Skeletal muscle satellite cell (primary cell): ENCODE results near the gene TTC21A.

Experiments
- H3K27me3 ChIP-seq: 2 replicates; pipeline ENCODE4 v1.7.0; 2013; ENCODE audit warnings: low read length; ENCODE audit not compliant: control insufficient read depth, insufficient read depth
- H3K36me3 ChIP-seq: 2 replicates; pipeline ENCODE4 v1.7.0; 2013; ENCODE audit warnings: mild to moderate bottlenecking, control low read depth, low read length; ENCODE audit not compliant: insufficient read depth
- H3K4me1 ChIP-seq: 2 replicates; pipeline ENCODE4 v1.7.0; 2013; ENCODE audit warnings: low read length; ENCODE audit not compliant: control insufficient read depth, insufficient read depth
- H3K4me2 ChIP-seq: 2 replicates; pipeline ENCODE4 v1.7.0; 2013; ENCODE audit warnings: mild to moderate bottlenecking, low read length
- H3K4me3 ChIP-seq: 2 replicates; pipeline ENCODE4 v1.7.0; 2013; ENCODE audit warnings: low read length
- H3K9ac ChIP-seq: 2 replicates; pipeline ENCODE4 v1.7.0; 2013; ENCODE audit warnings: mild to moderate bottlenecking, low read depth, low read length, moderate library complexity
- H3K9me3 ChIP-seq: replicated peaks from 2 replicates; pipeline ENCODE4 v1.7.0; 2013; ENCODE audit warnings: mild to moderate bottlenecking, control low read depth, low read length

The TTC21A gene

DNA sequence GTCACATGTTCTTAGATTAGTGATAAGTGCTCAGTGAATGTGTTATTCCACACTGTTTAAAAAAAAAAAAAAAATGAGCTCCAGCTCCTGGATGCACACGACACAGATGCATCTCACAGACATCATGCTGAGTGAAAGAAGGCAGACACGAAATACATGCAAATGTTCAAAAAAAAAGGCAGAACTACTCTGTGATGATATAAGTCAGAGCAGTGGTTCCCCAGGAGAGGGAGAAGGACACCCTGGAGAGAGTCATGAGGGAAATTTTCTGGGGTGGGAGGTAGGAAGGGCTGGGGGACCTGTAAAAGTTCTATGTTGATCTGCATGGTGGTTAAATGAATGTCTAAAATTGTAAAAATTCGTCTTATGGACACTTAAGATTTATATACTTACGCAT is 41.6 kb downstream of the TTC21A start:
- Histone ChIP-seq H3K4me1 (peaks cover 63% of the 10 kb centered on the region), H3K9ac (peak overlapping the region; percentile 68), H3K4me3 (no peak overlapping the region), H3K36me3 (peaks cover 25% of the 10 kb centered on the region), H3K27me3 (no peaks in the 10 kb centered on the region), H3K4me2 (peak overlapping the region; percentile 77), H3K9me3 (no peaks in the 10 kb centered on the region)

DNA sequence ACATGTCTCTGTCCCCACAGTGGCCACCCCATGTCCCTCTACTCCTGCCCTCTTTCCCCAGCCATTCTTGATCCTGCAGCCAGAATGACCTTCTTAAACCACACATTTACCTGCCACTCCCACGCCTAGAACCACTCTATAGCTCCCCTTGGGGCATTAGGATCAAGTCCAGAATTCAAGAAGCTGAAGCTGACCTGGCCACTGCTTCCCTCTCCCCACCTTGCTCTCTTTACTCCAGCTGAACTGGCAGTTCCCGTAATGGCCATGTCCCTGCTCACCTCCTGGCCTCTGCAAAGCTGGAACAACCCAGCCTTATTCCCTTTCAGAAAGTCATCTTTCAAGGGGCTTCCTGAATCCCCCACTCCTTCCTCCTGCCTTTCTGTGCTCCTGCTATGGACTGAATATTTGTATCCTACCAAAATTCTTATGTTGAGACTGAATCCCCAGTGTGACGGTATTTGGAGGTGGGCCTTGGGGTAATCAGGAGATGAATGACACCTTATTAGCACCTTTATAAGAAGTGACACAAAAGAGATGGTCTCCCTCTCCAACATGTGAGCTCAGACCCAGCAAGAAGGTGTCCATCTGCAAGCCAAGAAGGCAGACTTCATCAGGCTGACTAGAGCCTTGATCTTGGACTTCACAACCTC is 42.1 kb downstream of the TTC21A start:
- peak overlapping the region; percentile 95 for H3K9ac ChIP-seq
- peak overlapping the region; percentile 81 for H3K4me2 ChIP-seq
- H3K36me3 ChIP-seq = peaks cover 19% of the 10 kb centered on the region
- peak overlapping the region; percentile 92 for H3K4me3 ChIP-seq
- H3K27me3 ChIP-seq = no peaks in the 10 kb centered on the region
- H3K9me3 ChIP-seq = no peaks in the 10 kb centered on the region
- H3K4me1 ChIP-seq = peaks cover 63% of the 10 kb centered on the region

DNA sequence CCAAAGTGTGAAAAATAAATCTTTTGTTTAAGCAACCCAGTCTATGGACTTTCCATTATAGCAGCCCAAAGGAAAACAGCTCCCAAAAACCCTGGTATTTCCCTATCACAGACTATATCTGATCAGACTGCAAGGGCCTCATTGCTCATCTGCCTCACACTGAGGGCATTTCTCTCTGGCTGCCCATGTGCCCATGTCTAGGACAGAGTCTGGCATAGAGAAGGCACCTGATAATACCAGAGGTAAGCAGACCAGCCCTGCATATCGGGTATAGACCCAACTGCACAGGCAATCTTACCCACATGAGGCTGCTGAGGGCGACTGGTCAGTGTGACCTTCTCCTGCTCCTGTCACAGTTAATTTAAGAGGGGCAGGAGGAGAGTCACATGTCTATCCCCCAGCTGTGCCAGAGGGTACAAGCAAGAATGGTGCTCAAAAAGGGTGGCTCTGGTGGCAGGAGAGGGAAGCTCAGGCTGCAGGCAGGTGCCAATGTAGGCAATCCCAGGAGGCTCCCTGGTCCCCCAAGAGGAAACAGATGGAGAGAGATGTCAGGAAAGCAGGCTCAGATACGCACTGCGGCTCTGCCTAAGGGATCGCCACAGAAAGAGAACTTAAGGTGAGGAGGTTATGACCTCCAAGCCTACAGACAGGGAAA is 42.8 kb downstream of the TTC21A start:
- Histone ChIP-seq H3K27me3 (no peaks in the 10 kb centered on the region), H3K36me3 (peaks cover 13% of the 10 kb centered on the region), H3K4me2 (peak overlapping the region; percentile 81), H3K9me3 (no peaks in the 10 kb centered on the region), H3K9ac (peak overlapping the region; percentile 95), H3K4me1 (peaks cover 63% of the 10 kb centered on the region), H3K4me3 (peak overlapping the region; percentile 92)

DNA sequence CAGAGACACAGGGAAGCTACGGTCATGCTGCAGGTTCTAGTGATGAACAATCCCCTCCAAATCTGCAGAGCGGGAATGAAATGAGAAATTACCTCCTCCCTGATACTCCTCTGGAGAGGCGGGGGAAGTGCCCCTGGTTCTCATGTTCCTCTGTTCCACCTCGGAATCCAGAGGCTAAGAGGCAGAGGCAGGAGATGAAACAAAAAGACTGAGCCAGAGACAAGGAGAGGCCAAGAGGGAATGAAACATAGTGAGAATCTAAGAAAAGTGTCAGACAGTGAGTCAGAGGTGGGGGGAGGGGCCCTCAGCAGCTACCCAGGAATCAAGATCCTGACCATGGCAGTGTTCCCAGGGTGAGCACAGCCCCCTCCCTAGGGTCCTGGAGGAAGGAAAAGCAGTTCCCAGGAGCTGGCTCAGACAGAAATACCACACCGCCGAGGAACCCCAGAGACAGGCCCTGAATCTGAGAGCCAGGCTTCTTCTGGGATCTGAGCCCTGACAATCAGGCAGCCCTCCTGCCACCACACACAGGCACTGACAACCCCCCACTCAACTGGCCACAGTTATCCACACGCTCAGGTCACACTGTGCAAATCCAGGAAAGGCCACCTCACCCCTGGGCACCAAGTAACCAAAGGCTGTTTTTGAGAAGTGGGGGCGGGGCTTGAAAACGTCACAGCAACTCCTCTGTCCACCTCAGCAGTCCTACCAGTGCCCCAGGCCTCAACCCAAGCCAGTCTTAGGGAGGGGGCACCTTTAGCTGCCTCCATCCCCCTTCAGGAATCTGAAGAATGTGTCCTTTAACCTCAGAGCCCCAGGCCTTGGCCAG is 43.5 kb downstream of the TTC21A start:
- Histone ChIP-seq H3K4me1 (peaks cover 61% of the 10 kb centered on the region), H3K27me3 (no peaks in the 10 kb centered on the region), H3K9ac (peak overlapping the region; percentile 95), H3K36me3 (peaks cover 5% of the 10 kb centered on the region), H3K9me3 (no peaks in the 10 kb centered on the region), H3K4me2 (peak overlapping the region; percentile 81), H3K4me3 (peak overlapping the region; percentile 92)

DNA sequence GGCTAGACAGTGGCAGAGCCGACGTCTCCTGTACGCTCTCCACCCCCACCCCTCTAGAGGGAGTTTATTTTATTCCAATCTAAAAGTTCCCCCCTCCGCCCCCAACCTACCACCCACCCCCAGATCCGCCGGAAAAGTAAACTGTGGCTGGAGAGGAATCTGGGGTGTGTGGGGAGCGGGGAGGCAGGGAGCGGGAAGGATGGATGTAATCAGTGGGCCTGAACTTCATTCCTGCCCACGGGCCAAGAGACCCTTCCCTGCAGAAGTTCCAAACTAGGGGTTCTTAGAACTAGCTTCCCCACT is 46.4 kb downstream of the TTC21A start:
- no peaks in the 10 kb centered on the region for H3K27me3 ChIP-seq
- H3K9me3 ChIP-seq = no peaks in the 10 kb centered on the region
- H3K9ac ChIP-seq = peak overlapping the region; percentile 35
- peak overlapping the region; percentile 66 for H3K4me2 ChIP-seq
- H3K4me1 ChIP-seq = peaks cover 33% of the 10 kb centered on the region
- H3K4me3 ChIP-seq = peak overlapping the region; percentile 92
- H3K36me3 ChIP-seq = no peaks in the 10 kb centered on the region

DNA sequence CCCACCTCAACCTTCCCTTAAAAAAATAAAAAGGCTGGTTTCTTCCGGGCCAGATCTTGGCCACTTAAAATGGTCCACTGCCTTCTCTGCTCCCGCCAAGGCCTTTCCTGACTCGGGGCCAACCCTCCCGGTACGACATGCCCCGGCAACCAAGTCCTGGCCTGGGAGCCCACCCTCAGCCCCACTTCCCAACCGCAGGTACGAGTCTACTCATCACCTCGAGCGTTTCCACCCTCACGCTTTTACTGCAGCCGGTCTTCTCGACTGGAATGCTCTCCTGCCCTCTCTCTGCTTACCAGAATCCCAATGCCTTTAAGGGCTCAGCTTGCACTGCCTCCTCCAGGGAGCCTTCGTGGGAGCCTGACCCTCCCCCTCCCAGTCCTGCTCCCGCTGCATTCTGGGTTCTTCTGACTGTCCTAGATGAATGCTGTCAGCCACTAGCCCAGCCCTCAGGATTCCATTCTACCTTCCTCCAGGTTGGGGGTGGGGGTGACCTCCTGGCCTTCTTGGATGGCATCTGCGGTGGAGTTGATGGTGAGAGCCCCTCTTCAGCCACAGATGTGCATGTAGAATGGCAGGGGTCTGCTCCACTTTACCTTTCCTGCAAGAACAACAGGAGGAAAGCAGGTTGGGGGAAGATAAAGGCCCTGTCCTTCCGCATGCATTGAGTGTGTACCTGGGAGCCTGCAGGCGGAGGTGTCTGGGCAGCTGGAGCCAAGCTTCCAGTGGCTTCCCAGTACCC is 47.0 kb downstream of the TTC21A start:
- H3K9ac ChIP-seq = no peak overlapping the region
- H3K4me1 ChIP-seq = peaks cover 28% of the 10 kb centered on the region
- no peak overlapping the region for H3K4me3 ChIP-seq

DNA sequence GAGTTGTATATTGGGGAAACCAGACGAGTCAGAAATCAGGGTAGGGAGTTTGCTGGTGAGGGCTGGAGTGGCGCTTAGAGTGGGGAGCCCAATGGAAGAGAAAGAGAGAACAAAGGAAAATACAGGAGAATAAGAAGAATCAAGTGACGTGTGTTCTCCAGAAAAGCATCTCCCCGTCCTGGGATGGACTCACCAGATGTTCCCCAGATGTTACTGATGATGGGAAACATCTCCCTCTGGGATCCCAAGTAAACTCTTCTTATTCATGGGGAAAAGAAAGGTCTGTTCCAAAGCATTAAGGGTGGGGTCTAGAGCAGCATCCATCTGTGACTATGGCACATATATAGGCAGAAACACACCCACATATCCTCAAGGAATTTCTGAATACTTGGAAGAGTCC is 48.9 kb downstream of the TTC21A start:
- H3K4me3 ChIP-seq = no peak overlapping the region
- no peaks in the 10 kb centered on the region for H3K36me3 ChIP-seq
- H3K4me2 ChIP-seq = no peak overlapping the region
- H3K4me1 ChIP-seq = peaks cover 9% of the 10 kb centered on the region
- no peaks in the 10 kb centered on the region for H3K9me3 ChIP-seq
- H3K9ac ChIP-seq = no peak overlapping the region
- H3K27me3 ChIP-seq = no peaks in the 10 kb centered on the region

More for the DNA sequence above, 47.0 kb downstream of the TTC21A start:
- Histone ChIP-seq H3K27me3 (no peaks in the 10 kb centered on the region), H3K9me3 (no peaks in the 10 kb centered on the region), H3K36me3 (no peaks in the 10 kb centered on the region), H3K4me2 (no peak overlapping the region)

DNA sequence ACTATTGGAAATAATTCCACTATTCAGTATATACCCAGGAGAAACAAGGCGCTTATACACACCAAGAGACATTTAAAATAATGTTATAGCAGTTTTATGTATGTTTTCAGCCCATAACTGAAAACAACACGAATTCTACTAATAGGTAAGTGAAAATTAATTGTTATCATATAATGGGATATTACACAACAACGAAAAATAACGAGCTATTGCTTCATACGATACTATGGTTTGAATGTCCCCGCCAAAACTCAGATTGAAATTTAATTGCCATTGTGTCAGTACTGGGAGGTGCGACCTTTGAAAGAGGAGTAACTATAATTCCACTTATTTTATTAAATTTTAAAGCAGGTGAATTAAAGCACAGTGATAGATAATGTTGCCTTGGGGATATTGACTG is 49.9 kb downstream of the TTC21A start:
- Histone ChIP-seq H3K4me2 (no peak overlapping the region), H3K36me3 (no peaks in the 10 kb centered on the region), H3K4me3 (no peak overlapping the region), H3K9ac (no peak overlapping the region), H3K27me3 (no peaks in the 10 kb centered on the region), H3K4me1 (no peaks in the 10 kb centered on the region), H3K9me3 (no peaks in the 10 kb centered on the region)

DNA sequence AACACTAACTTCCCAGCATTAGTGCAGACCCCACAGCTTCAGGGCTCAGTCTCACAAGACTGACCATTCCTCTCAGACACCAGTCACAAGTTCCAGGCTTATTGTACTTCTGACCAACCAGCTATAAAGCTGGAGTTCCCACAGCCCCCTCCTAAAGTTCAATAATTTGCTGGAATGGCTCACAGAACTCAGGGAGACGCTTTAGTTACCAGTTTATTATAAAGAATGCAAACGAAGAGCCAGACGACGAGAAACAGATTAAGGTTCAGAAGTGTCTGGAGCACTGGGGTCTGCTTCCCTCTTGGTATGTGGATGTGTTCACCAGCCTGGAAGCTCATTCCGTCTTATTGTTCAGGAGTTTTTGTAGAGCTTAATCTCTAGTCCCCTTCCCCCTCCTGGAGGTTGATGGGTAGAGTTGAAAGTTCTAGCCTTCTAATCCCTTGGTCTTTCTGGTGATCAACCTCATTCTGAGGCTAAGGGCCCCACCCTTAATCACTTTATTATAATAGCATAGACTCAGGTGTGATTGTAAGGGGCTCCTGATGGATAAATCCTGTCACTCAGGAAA is 50.8 kb downstream of the TTC21A start:
- no peaks in the 10 kb centered on the region for H3K36me3 ChIP-seq
- no peak overlapping the region for H3K9ac ChIP-seq
- H3K27me3 ChIP-seq = no peaks in the 10 kb centered on the region
- H3K4me3 ChIP-seq = no peak overlapping the region
- H3K4me2 ChIP-seq = no peak overlapping the region
- no peaks in the 10 kb centered on the region for H3K4me1 ChIP-seq
- H3K9me3 ChIP-seq = no peaks in the 10 kb centered on the region

DNA sequence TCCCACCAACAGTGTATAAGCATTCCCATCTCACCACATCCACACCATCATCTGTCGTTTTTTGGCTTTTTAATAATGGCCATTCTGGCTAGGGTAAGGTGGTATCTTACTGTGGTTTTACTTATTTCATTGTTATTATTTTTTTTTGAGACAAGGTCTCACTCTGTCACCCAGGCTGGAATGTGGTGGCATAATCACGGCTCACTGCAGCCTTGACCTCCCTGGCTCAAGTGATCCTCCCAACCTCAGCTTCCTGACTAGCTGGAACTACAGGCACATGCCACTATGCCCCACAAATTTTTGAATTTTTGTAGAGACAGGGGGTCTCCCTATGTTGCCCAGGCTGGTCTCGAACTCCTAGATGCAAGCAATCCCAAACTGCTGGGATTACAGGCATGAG is 56.9 kb downstream of the TTC21A start:
- Histone ChIP-seq H3K36me3 (no peaks in the 10 kb centered on the region), H3K9ac (no peak overlapping the region), H3K27me3 (no peaks in the 10 kb centered on the region), H3K4me2 (no peak overlapping the region), H3K4me3 (no peak overlapping the region), H3K4me1 (peaks cover 28% of the 10 kb centered on the region), H3K9me3 (no peaks in the 10 kb centered on the region)

DNA sequence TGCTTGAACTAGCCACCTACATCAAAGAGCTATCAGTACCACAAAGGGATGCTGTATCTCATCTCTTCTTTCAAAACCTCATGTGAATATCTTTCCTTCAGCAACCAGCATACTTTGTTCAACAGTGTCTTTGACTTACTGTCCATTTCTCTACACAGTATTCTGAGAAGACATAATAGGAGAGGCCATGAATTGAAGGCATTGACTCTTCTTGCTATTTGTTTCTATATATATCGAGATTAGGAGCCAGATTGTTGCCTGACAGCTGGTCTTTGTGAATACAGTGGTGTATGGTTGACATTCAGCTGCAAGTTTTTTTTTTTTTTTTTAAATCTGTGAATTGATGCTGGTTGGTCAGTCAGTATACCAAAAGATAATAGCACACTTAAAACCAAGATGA is 58.0 kb downstream of the TTC21A start:
- Histone ChIP-seq H3K27me3 (no peaks in the 10 kb centered on the region), H3K4me2 (no peak overlapping the region), H3K4me1 (peaks cover 28% of the 10 kb centered on the region), H3K36me3 (no peaks in the 10 kb centered on the region), H3K4me3 (no peak overlapping the region), H3K9me3 (no peaks in the 10 kb centered on the region), H3K9ac (peak overlapping the region; percentile 1)
